ENCODE data around the gene ZNF292. TPM values are rescaled to one million over a fixed set of nuclear protein-coding genes. Genes with fewer than 3 reads are reported as not detected.

The ZNF292 gene
- total RNA-seq, 4 donors from 2014 or later, result 16.5 to 38.9 (median 17.3) TPM

GRCh38 chr6:87212596-87212995 is 57.2 kb downstream of the ZNF292 start:
- Histone ChIP-seq H3K27me3 (no peaks in the 10 kb centered on the region), H3K36me3 (peaks cover 0 to 24% (median 0%) of the 10 kb centered on the region in 3 donors), H3K9me3 (no peaks in the 10 kb centered on the region), H3K27ac (no peak overlapping the region), H3K4me1 (peaks cover 0 to 24% (median 0%) of the 10 kb centered on the region in 3 donors), H3K4me3 (no peak overlapping the region)
- no peak for DNase-seq
- TF ChIP-seq POLR2A (IDR thresholded peaks at IDR 0.05), result no peak
- intact Hi-C loops (cut with DNase I), result no loop called here

- Histone ChIP-seq H3K36me3 (peaks cover 0 to 32% (median 0%) of the 10 kb centered on the region in 3 donors), H3K4me1 (peaks cover 0 to 24% (median 0%) of the 10 kb centered on the region in 3 donors), H3K9me3 (no peaks in the 10 kb centered on the region), H3K4me3 (no peak overlapping the region), H3K27ac (no peak overlapping the region), H3K27me3 (no peaks in the 10 kb centered on the region)
- no peak for DNase-seq
- no peak for TF ChIP-seq CTCF (IDR thresholded peaks at IDR 0.05)
- TF ChIP-seq POLR2A (IDR thresholded peaks at IDR 0.05), result no peak
- intact Hi-C loops (cut with DNase I), result no loop called here
- 86 to 93% methylated on average over 5 of the region's 5 CpGs for WGBS, 2 donors
These were observed 58.0 kb downstream of the ZNF292 start for GRCh38 chr6:87213364-87213763.

- TF ChIP-seq CTCF (IDR thresholded peaks at IDR 0.05) (no peak), POLR2A (IDR thresholded peaks at IDR 0.05) (no peak)
- H3K4me3 ChIP-seq, result no peak overlapping the region
- no peaks in the 10 kb centered on the region for H3K27me3 ChIP-seq
- peaks cover 0 to 47% (median 0%) of the 10 kb centered on the region in 3 donors for H3K36me3 ChIP-seq
- intact Hi-C loops (cut with DNase I), result no loop called here
- DNase-seq, result no peak
- no peak overlapping the region for H3K27ac ChIP-seq
- no peaks in the 10 kb centered on the region for H3K9me3 ChIP-seq
- H3K4me1 ChIP-seq, result peaks cover 0 to 19% (median 0%) of the 10 kb centered on the region in 3 donors
These were observed 59.5 kb downstream of the ZNF292 start for GRCh38 chr6:87214831-87215230.

- intact Hi-C loops (cut with DNase I), result no loop called here
- no peaks in the 10 kb centered on the region for H3K9me3 ChIP-seq
- WGBS, 2 donors, result 92 to 93% methylated on average over 1 of the region's 1 CpG
- no peaks in the 10 kb centered on the region for H3K27me3 ChIP-seq
- no peak overlapping the region for H3K27ac ChIP-seq
- TF ChIP-seq POLR2A (IDR thresholded peaks at IDR 0.05), result no peak
- TF ChIP-seq CTCF (IDR thresholded peaks at IDR 0.05), result no peak
- peaks cover 0 to 98% (median 6%) of the 10 kb centered on the region in 3 donors for H3K36me3 ChIP-seq
- no peak for DNase-seq
- H3K4me1 ChIP-seq, result no peaks in the 10 kb centered on the region
- H3K4me3 ChIP-seq, result no peak overlapping the region
These were observed 65.6 kb downstream of the ZNF292 start for GRCh38 chr6:87220997-87221396.

- no peaks in the 10 kb centered on the region for H3K27me3 ChIP-seq
- H3K27ac ChIP-seq, result no peak overlapping the region
- H3K9me3 ChIP-seq, result no peaks in the 10 kb centered on the region
- intact Hi-C loops (cut with DNase I), result no loop called here
- peaks cover 0 to 91% (median 6%) of the 10 kb centered on the region in 3 donors for H3K36me3 ChIP-seq
- no peak overlapping the region for H3K4me3 ChIP-seq
- WGBS, 2 donors, result 100% methylated on average over 1 of the region's 1 CpG
- H3K4me1 ChIP-seq, result no peaks in the 10 kb centered on the region
- TF ChIP-seq CTCF (IDR thresholded peaks at IDR 0.05) (no peak), POLR2A (IDR thresholded peaks at IDR 0.05) (no peak)
- no peak for DNase-seq
These were observed 67.3 kb downstream of the ZNF292 start for GRCh38 chr6:87222676-87223075.

GRCh38 chr6:87224971-87225370 is 69.6 kb downstream of the ZNF292 start:
- no peak for DNase-seq
- no peak for TF ChIP-seq CTCF (IDR thresholded peaks at IDR 0.05)
- no peak for TF ChIP-seq POLR2A (IDR thresholded peaks at IDR 0.05)
- Histone ChIP-seq H3K4me3 (no peak overlapping the region), H3K27me3 (no peaks in the 10 kb centered on the region), H3K4me1 (no peaks in the 10 kb centered on the region), H3K36me3 (peaks cover 0 to 90% (median 6%) of the 10 kb centered on the region in 3 donors), H3K9me3 (no peaks in the 10 kb centered on the region), H3K27ac (no peak overlapping the region)
- intact Hi-C loops (cut with DNase I), result no loop called here
- WGBS, 2 donors, result 93 to 100% methylated on average over 1 of the region's 1 CpG

Measured in esophagus squamous epithelium (tissue), 5 donors.